ENCODE measurements around the gene RAB25. TPM values are rescaled to one million over a fixed set of nuclear protein-coding genes. Genes with fewer than 3 reads are reported as not detected.

RAB25 gene
- total and polyA plus RNA-seq, 4 donors = 0.67 to 2.0 (median 0.92) TPM

DNA sequence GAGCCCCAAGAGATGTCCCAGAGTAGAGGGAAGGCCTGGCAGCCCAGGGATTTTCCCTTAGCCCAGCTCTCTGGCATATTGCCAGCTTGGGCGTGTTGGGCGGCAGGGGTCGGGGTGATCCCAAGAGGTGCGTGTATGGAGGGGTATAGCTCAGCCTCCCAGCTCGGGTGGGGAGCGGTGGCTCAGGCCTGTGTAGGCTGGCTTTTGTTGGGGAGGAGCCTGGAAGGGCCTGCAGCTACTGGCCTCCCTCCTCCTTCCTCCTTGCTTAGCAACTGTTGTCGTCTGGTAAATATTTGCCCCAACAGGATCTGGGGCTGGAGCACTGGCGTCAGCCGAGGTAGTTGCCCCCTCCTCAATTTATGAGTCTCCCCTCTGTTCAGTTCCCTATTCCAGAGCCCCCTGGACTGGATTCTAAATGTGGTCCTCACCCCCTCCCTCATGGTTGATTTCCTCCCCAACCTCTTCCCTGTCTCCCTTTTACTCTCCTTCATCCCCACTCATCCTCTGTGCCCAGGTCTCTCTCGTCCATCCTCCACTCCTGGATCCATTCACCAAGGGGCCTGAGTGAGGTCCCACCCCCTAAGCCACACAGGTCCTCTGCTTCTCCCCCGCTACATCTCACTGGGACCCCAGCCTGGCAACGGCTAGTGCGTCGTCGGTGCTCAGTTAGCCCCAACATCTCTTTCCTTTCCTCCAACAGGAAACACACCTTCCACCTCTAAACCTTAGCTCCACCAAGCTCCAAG, 43.3 kb downstream of the RAB25 start:
- H3K27ac ChIP-seq (ENCODE audit: low read depth in 1 of 2, low read length in 2 of 2) = peak overlapping the region; percentile 88 to 94
- WGBS = 52% methylated on average over 15 of the region's 15 CpGs
- H3K27me3 ChIP-seq (ENCODE audit: control insufficient read depth in 4 of 4, insufficient read depth in 4 of 4, low read length in 3 of 4) = no peaks in the 10 kb centered on the region
- H3K36me3 ChIP-seq (ENCODE audit: control insufficient read depth in 4 of 4, insufficient read depth in 3 of 4, low read depth in 1 of 4, low read length in 3 of 4) = no peaks in the 10 kb centered on the region
- DNase-seq (ENCODE audit: low spot score) = no peak
- H3K4me1 ChIP-seq (ENCODE audit: control insufficient read depth in 4 of 4, insufficient read depth in 4 of 4, low read length in 3 of 4) = peaks cover 0 to 10% (median 7%) of the 10 kb centered on the region in 4 donors
- no peak for TF ChIP-seq HNF4G (IDR thresholded peaks at IDR 0.05)
- no peak for TF ChIP-seq JUND (IDR thresholded peaks at IDR 0.05)
- no peak for TF ChIP-seq EGR1 (IDR thresholded peaks at IDR 0.05; ENCODE audit: low read depth in 2 of 2)
- H3K9ac ChIP-seq (ENCODE audit: low read depth in 1 of 2, low read length in 2 of 2) = no peak overlapping the region
- H3K4me3 ChIP-seq (ENCODE audit: low read depth in 1 of 3, low read length in 3 of 3) = no peak overlapping the region
- H3K9me3 ChIP-seq (ENCODE audit: control insufficient read depth in 4 of 4, low read length in 3 of 4) = no peaks in the 10 kb centered on the region

DNA sequence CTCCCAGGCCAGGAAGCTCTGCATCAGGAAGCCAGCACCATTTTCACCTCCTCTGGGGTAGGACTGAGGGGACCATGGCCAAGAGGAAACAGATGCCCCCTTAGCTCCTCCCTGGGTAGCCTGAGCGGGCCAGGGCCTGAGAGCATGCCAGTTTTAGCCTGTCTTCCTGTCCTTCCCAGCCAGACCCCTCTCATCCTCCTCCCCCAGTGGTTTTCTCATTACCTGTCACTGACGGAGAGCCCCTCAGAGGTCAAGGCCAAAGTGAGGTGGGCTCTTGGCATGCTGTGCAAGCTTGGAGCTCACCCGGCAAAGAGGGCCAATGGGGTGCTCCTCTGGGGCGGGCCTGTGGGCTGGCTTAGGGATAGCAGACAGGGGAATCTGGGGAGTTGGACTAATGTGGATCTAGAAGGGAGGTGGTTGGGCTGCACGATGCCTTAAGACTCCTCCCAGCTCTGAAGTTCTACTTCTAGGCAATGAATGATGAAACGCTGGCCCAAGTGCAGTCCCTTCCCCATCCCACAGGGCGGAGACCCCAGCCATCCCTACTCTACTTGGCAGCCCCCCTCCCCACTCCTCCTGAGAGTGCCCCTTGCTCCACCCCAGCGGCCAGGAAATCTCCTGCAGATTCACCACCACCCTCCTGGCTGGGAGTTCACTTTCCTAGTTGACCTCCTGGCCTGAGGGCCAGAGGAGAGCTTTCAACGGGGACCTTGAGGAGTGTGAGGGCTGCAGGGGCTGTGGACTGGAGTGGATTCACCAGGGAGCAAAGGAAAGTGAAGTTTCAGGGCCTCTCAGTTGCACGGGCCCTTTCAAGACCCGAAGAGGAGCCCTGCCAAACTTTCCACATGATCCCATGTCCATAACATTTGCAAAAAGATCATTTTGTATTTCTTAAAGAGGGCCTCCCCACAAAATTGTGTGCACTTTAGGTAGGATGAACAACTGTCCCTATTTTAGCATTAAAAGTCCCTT, 44.2 kb downstream of the RAB25 start:
- Histone ChIP-seq H3K9ac (ENCODE audit: low read depth in 1 of 2, low read length in 2 of 2) (peak overlapping the region in 1 of 2 donors; percentile 90), H3K4me3 (ENCODE audit: low read depth in 1 of 3, low read length in 3 of 3) (no peak overlapping the region), H3K4me1 (ENCODE audit: control insufficient read depth in 4 of 4, insufficient read depth in 4 of 4, low read length in 3 of 4) (peaks cover 0 to 10% (median 7%) of the 10 kb centered on the region in 4 donors), H3K9me3 (ENCODE audit: control insufficient read depth in 4 of 4, low read length in 3 of 4) (no peaks in the 10 kb centered on the region), H3K27ac (ENCODE audit: low read depth in 1 of 2, low read length in 2 of 2) (peak overlapping the region; percentile 88 to 94), H3K27me3 (ENCODE audit: control insufficient read depth in 4 of 4, insufficient read depth in 4 of 4, low read length in 3 of 4) (no peaks in the 10 kb centered on the region), H3K36me3 (ENCODE audit: control insufficient read depth in 4 of 4, insufficient read depth in 3 of 4, low read depth in 1 of 4, low read length in 3 of 4) (no peaks in the 10 kb centered on the region)
- TF ChIP-seq JUND (IDR thresholded peaks at IDR 0.05) (no peak), GABPA (IDR thresholded peaks at IDR 0.05 in 1 of 2, conservative IDR thresholded peaks at IDR 0.05 in 1 of 2) (no peak), NR2F2 (IDR thresholded peaks at IDR 0.05) (no peak), EGR1 (IDR thresholded peaks at IDR 0.05; ENCODE audit: low read depth in 2 of 2) (no peak), RXRA (IDR thresholded peaks at IDR 0.05) (no peak), YY1 (IDR thresholded peaks at IDR 0.05) (no peak), TAF1 (conservative IDR thresholded peaks at IDR 0.05) (no peak), HNF4G (IDR thresholded peaks at IDR 0.05) (no peak), HNF4A (conservative IDR thresholded peaks at IDR 0.05) (no peak), SP1 (IDR thresholded peaks at IDR 0.05) (no peak)
- TF ChIP-seq, protein P1, sequence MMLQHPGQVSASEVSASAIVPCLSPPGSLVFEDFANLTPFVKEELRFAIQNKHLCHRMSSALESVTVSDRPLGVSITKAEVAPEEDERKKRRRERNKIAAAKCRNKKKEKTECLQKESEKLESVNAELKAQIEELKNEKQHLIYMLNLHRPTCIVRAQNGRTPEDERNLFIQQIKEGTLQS (IDR thresholded peaks at IDR 0.05) = no peak
- TF ChIP-seq, protein P2, sequence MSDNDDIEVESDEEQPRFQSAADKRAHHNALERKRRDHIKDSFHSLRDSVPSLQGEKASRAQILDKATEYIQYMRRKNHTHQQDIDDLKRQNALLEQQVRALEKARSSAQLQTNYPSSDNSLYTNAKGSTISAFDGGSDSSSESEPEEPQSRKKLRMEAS (IDR thresholded peaks at IDR 0.05) = no peak
- TF ChIP-seq, protein P3, sequence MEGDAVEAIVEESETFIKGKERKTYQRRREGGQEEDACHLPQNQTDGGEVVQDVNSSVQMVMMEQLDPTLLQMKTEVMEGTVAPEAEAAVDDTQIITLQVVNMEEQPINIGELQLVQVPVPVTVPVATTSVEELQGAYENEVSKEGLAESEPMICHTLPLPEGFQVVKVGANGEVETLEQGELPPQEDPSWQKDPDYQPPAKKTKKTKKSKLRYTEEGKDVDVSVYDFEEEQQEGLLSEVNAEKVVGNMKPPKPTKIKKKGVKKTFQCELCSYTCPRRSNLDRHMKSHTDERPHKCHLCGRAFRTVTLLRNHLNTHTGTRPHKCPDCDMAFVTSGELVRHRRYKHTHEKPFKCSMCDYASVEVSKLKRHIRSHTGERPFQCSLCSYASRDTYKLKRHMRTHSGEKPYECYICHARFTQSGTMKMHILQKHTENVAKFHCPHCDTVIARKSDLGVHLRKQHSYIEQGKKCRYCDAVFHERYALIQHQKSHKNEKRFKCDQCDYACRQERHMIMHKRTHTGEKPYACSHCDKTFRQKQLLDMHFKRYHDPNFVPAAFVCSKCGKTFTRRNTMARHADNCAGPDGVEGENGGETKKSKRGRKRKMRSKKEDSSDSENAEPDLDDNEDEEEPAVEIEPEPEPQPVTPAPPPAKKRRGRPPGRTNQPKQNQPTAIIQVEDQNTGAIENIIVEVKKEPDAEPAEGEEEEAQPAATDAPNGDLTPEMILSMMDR (IDR thresholded peaks at IDR 0.05; ENCODE audit: low read depth, low read length, missing input control) = no peak
- TF ChIP-seq, protein P4, sequence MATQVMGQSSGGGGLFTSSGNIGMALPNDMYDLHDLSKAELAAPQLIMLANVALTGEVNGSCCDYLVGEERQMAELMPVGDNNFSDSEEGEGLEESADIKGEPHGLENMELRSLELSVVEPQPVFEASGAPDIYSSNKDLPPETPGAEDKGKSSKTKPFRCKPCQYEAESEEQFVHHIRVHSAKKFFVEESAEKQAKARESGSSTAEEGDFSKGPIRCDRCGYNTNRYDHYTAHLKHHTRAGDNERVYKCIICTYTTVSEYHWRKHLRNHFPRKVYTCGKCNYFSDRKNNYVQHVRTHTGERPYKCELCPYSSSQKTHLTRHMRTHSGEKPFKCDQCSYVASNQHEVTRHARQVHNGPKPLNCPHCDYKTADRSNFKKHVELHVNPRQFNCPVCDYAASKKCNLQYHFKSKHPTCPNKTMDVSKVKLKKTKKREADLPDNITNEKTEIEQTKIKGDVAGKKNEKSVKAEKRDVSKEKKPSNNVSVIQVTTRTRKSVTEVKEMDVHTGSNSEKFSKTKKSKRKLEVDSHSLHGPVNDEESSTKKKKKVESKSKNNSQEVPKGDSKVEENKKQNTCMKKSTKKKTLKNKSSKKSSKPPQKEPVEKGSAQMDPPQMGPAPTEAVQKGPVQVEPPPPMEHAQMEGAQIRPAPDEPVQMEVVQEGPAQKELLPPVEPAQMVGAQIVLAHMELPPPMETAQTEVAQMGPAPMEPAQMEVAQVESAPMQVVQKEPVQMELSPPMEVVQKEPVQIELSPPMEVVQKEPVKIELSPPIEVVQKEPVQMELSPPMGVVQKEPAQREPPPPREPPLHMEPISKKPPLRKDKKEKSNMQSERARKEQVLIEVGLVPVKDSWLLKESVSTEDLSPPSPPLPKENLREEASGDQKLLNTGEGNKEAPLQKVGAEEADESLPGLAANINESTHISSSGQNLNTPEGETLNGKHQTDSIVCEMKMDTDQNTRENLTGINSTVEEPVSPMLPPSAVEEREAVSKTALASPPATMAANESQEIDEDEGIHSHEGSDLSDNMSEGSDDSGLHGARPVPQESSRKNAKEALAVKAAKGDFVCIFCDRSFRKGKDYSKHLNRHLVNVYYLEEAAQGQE (IDR thresholded peaks at IDR 0.05) = no peak
- TF ChIP-seq, protein P5, sequence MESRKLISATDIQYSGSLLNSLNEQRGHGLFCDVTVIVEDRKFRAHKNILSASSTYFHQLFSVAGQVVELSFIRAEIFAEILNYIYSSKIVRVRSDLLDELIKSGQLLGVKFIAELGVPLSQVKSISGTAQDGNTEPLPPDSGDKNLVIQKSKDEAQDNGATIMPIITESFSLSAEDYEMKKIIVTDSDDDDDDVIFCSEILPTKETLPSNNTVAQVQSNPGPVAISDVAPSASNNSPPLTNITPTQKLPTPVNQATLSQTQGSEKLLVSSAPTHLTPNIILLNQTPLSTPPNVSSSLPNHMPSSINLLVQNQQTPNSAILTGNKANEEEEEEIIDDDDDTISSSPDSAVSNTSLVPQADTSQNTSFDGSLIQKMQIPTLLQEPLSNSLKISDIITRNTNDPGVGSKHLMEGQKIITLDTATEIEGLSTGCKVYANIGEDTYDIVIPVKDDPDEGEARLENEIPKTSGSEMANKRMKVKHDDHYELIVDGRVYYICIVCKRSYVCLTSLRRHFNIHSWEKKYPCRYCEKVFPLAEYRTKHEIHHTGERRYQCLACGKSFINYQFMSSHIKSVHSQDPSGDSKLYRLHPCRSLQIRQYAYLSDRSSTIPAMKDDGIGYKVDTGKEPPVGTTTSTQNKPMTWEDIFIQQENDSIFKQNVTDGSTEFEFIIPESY (IDR thresholded peaks at IDR 0.05) = no peak
- 78% methylated on average over 11 of the region's 11 CpGs for WGBS
- DNase-seq (ENCODE audit: low spot score) = no peak
